ENCODE results near the gene KRT74.

DNA sequence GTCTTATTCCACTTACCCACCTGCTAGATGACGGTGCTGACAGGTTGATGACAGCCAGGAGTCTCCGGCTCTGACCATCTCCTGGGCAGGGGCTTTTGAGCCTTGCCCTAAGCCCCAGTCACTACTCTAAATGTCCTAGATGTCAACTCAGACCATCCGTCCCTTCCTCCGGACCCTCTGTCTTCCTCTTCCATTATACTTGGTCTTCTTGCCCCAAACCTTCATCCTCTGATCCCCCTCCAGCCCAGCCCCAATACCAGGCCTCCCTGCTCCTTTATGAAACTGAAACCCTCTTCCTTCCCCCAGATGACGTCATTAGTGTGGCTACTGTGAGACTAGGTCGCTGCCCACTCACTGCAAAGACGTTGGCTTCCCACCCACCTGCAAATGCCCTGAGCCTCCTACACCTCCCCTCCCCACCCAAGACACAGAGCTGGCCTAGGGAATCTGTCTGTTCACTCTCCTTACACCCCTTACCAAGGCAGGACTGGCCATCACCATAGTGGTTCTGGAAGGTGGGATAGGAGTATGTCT, 30.8 kb downstream of the KRT74 start:
- TF ChIP-seq POLR2AphosphoS5 (IDR thresholded peaks at IDR 0.05; ENCODE audit: borderline replicate concordance, low read depth, low read length) (no peak), EZH2 (IDR thresholded peaks at IDR 0.05) (no peak), FOXP2 (optimal IDR thresholded peaks at IDR 0.05; ENCODE audit: control extremely low read depth, extremely low read length, insufficient read depth) (no peak)

All from SK-N-MC (cell line).